HepG2 (cell line): Measurements from ENCODE around the gene OR6S1. TPM values are rescaled to one million over a fixed set of nuclear protein-coding genes. Genes with fewer than 3 reads are reported as not detected.

Source experiments
- CCDC6 ChIP-seq: sonication (generic); formaldehyde crosslinking; IDR thresholded peaks from 2 replicates; pipeline ENCODE4 v1.8.1; 2022; ENCODE audit warnings: mild to moderate bottlenecking, missing genetic modification reagents, moderate library complexity
- DNMT1 ChIP-seq: sonication (generic); formaldehyde crosslinking; IDR thresholded peaks from 2 replicates; pipeline ENCODE4 v1.5.1; 2020; ENCODE audit warnings: mild to moderate bottlenecking, missing genetic modification reagents
- ETV6 ChIP-seq: sonication (generic); formaldehyde crosslinking; conservative IDR thresholded peaks from 2 replicates; pipeline ENCODE4 v1.4.0; 2020; ENCODE audit warnings: missing genetic modification reagents
- KDM6A ChIP-seq: IDR thresholded peaks from 2 replicates; pipeline ENCODE4 v1.6.1; 2016; ENCODE audit warnings: low read depth
- MTA1 ChIP-seq: sonication (generic); formaldehyde crosslinking; IDR thresholded peaks from 2 replicates; pipeline ENCODE4 v1.4.0; 2020; ENCODE audit warnings: missing genetic modification reagents, mild to moderate bottlenecking, borderline replicate concordance
- NCOA2 ChIP-seq: sonication (generic); formaldehyde crosslinking; IDR thresholded peaks from 2 replicates; pipeline ENCODE4 v1.8.0; 2022; ENCODE audit warnings: inconsistent platforms
- NCOR1 ChIP-seq: fragments of 200-600 bp; sonication (generic); IDR thresholded peaks from 2 replicates; pipeline ENCODE4 v1.7.0; 2017; ENCODE audit warnings: antibody characterized with exemption, low read length, borderline replicate concordance
- POLR2A ChIP-seq, 2 experiments: IDR thresholded peaks; 2 replicates each; pipeline ENCODE4 v1.6.1; 2011; ENCODE audit warnings: low read depth in 2 of 2, low read length in 2 of 2, mild to moderate bottlenecking in 1 of 2, moderate library complexity in 1 of 2; ENCODE audit not compliant: insufficient read depth in 1 of 2
- RCOR2 ChIP-seq: IDR thresholded peaks from 2 replicates; pipeline ENCODE4 v1.6.1; 2016; ENCODE audit warnings: missing biosample characterization, missing genetic modification reagents
- SOX5 ChIP-seq: IDR thresholded peaks from 2 replicates; pipeline ENCODE4 v1.6.1; 2016; ENCODE audit warnings: borderline replicate concordance
- SPEN ChIP-seq: sonication (generic); formaldehyde crosslinking; IDR thresholded peaks from 2 replicates; pipeline ENCODE4 v1.5.1; 2020; ENCODE audit warnings: low read depth, mild to moderate bottlenecking, missing genetic modification reagents
- ZMYM2 ChIP-seq: sonication (generic); formaldehyde crosslinking; IDR thresholded peaks from 2 replicates; pipeline ENCODE4 v1.8.0; 2022; ENCODE audit warnings: mild to moderate bottlenecking, missing genetic modification reagents
- ZNF343 ChIP-seq: sonication (generic); formaldehyde crosslinking; IDR thresholded peaks from 2 replicates; pipeline ENCODE4 v1.4.0; 2020; ENCODE audit warnings: mild to moderate bottlenecking, missing genetic modification reagents
- ZNF446 ChIP-seq: sonication (generic); formaldehyde crosslinking; IDR thresholded peaks from 2 replicates; pipeline ENCODE4 v1.5.0; 2020; ENCODE audit warnings: mild to moderate bottlenecking, missing genetic modification reagents
- ZNF484 ChIP-seq: sonication (generic); formaldehyde crosslinking; IDR thresholded peaks from 2 replicates; pipeline ENCODE4 v1.5.1; 2020; ENCODE audit warnings: mild to moderate bottlenecking, low read depth, missing genetic modification reagents, borderline replicate concordance
- ZNF552 ChIP-seq: sonication (generic); formaldehyde crosslinking; IDR thresholded peaks from 2 replicates; pipeline ENCODE4 v1.9.0; 2022; ENCODE audit warnings: missing genetic modification reagents, mild to moderate bottlenecking, borderline replicate concordance
- ZSCAN31 ChIP-seq: sonication (generic); formaldehyde crosslinking; IDR thresholded peaks from 2 replicates; pipeline ENCODE4 v1.5.0; 2020; ENCODE audit warnings: low read depth, mild to moderate bottlenecking, missing genetic modification reagents
- polyA plus RNA-seq, 8 experiments: library from polyadenylated mRNA; depleted of rRNA in 3 of 8; stranded (reverse) in 7 of 8; unstranded in 1 of 8; fragments of >200 nt; fragmentation: Illumina TruSeq in 4 of 8; extraction: Trizol in 4 of 8; gene quantifications; 2 replicates each; pipeline versions ENCODE4 v1.2.1 to v1.2.3, GENCODE V29; 2011 to 2016; ENCODE audit warnings: low read depth in 4 of 8, missing spikeins in 1 of 8, mixed read lengths in 1 of 8; ENCODE audit not compliant: insufficient read depth in 1 of 8
- total RNA-seq, 5 experiments: library from RNA; depleted of rRNA; stranded (reverse); fragments of >200 nt; fragmentation: Illumina TruSeq; extraction: Trizol; gene quantifications; 2 replicates each; pipeline ENCODE4 v1.2.3, GENCODE V29; 2016; ENCODE audit warnings: low read depth in 1 of 5
- TF ChIP-seq, protein P1 (sequence below): IDR thresholded peaks from 2 replicates; pipeline ENCODE4 v1.6.1; 2016; ENCODE audit warnings: mild to moderate bottlenecking
- TF ChIP-seq, protein P2 (sequence below): sonication (generic); formaldehyde crosslinking; IDR thresholded peaks from 2 replicates; pipeline ENCODE4 v1.4.0; 2020; ENCODE audit warnings: mild to moderate bottlenecking, missing genetic modification reagents
- TF ChIP-seq, protein P3 (sequence below): sonication (generic); formaldehyde crosslinking; IDR thresholded peaks from 2 replicates; pipeline ENCODE4 v1.4.0; 2020; ENCODE audit warnings: missing genetic modification reagents, mild to moderate bottlenecking, borderline replicate concordance

The OR6S1 gene
- total and polyA plus RNA-seq, 2 of the 13 experiments (the other 11 are each of a cell fraction or from before 2014, with no cell fraction given) = 0.09 TPM; not detected in 1

DNA sequence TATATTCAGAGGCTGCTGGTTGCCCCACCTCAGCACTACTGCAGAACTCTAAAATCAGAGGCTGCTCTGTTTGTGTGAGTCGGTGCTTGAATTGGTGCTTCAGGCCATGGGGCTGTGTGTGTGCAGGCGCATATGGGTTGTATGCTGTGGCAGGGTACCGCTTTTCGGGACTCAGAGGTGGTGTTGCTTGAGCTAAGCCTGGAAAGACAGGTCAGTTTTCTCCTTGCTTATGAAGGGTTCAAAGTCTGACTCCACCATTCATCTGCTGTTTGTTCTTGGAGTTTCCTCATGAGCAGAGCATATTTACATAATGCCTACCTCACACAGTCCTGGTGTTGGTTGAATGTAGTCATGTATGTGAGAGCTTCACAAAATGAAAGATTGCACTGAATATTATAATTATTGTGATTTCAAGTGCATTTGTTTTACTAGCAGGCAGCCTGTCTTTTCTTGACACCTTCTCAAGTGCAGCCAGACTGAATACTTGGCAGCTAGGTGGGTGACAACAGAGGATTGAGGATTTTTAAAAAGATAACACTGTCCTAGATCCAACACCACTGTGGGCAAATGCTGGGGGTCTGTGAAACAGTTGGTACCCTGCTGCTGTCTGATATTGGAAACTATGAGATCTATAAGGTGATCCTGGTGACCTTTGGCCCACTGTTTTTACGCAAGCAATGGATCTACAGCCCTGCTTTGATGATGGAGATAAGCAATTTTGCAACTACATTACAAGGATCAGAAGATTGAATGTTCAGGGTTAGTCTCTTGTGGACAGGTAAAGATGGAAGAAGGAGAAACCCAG is 46.1 kb upstream of the OR6S1 start (continued):
- TF ChIP-seq, protein P1, sequence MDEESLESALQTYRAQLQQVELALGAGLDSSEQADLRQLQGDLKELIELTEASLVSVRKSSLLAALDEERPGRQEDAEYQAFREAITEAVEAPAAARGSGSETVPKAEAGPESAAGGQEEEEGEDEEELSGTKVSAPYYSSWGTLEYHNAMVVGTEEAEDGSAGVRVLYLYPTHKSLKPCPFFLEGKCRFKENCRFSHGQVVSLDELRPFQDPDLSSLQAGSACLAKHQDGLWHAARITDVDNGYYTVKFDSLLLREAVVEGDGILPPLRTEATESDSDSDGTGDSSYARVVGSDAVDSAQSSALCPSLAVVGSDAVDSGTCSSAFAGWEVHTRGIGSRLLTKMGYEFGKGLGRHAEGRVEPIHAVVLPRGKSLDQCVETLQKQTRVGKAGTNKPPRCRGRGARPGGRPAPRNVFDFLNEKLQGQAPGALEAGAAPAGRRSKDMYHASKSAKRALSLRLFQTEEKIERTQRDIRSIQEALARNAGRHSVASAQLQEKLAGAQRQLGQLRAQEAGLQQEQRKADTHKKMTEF = peak; percentile 44; the same call in 1 of the 2 replicates
- TF ChIP-seq ZNF343 (no peak), ZMYM2 (CRISPR knock-in tag) (0 out of 2 replicates have a peak, but pooled peaks have one; percentile 18), CCDC6 (CRISPR knock-in tag) (0 out of 2 replicates have a peak, but pooled peaks have one; percentile 64), NCOR1 (peak; percentile 43; the same call in 1 of the 2 replicates), KDM6A (CRISPR knock-in tag) (peak; percentile 77; the same call in 1 of the 2 replicates), ZSCAN31 (no peak), SPEN (CRISPR knock-in tag) (no peak), MTA1 (CRISPR knock-in tag) (peak; percentile 45; the same call in 1 of the 2 replicates), ZNF446 (CRISPR knock-in tag) (no peak), POLR2A (IDR thresholded peaks at IDR 0.05; ENCODE audit: insufficient read depth in 1 of 2, low read depth in 2 of 2, low read length in 2 of 2) (peak; percentile 83 to 90), DNMT1 (no peak), NCOA2 (CRISPR knock-in tag) (peak; percentile 68), ZNF484 (CRISPR knock-in tag) (no peak), ETV6 (CRISPR knock-in tag) (no peak; the same call in 1 of the 2 replicates), SOX5 (CRISPR knock-in tag) (peak; percentile 74; the same call in 1 of the 2 replicates), ZNF552 (CRISPR knock-in tag) (no peak), RCOR2 (CRISPR knock-in tag) (peak; percentile 42; the same call in 1 of the 2 replicates)
- TF ChIP-seq, protein P2, sequence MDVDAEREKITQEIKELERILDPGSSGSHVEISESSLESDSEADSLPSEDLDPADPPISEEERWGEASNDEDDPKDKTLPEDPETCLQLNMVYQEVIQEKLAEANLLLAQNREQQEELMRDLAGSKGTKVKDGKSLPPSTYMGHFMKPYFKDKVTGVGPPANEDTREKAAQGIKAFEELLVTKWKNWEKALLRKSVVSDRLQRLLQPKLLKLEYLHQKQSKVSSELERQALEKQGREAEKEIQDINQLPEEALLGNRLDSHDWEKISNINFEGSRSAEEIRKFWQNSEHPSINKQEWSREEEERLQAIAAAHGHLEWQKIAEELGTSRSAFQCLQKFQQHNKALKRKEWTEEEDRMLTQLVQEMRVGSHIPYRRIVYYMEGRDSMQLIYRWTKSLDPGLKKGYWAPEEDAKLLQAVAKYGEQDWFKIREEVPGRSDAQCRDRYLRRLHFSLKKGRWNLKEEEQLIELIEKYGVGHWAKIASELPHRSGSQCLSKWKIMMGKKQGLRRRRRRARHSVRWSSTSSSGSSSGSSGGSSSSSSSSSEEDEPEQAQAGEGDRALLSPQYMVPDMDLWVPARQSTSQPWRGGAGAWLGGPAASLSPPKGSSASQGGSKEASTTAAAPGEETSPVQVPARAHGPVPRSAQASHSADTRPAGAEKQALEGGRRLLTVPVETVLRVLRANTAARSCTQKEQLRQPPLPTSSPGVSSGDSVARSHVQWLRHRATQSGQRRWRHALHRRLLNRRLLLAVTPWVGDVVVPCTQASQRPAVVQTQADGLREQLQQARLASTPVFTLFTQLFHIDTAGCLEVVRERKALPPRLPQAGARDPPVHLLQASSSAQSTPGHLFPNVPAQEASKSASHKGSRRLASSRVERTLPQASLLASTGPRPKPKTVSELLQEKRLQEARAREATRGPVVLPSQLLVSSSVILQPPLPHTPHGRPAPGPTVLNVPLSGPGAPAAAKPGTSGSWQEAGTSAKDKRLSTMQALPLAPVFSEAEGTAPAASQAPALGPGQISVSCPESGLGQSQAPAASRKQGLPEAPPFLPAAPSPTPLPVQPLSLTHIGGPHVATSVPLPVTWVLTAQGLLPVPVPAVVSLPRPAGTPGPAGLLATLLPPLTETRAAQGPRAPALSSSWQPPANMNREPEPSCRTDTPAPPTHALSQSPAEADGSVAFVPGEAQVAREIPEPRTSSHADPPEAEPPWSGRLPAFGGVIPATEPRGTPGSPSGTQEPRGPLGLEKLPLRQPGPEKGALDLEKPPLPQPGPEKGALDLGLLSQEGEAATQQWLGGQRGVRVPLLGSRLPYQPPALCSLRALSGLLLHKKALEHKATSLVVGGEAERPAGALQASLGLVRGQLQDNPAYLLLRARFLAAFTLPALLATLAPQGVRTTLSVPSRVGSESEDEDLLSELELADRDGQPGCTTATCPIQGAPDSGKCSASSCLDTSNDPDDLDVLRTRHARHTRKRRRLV (CRISPR knock-in tag) = no peak
- TF ChIP-seq, protein P3, sequence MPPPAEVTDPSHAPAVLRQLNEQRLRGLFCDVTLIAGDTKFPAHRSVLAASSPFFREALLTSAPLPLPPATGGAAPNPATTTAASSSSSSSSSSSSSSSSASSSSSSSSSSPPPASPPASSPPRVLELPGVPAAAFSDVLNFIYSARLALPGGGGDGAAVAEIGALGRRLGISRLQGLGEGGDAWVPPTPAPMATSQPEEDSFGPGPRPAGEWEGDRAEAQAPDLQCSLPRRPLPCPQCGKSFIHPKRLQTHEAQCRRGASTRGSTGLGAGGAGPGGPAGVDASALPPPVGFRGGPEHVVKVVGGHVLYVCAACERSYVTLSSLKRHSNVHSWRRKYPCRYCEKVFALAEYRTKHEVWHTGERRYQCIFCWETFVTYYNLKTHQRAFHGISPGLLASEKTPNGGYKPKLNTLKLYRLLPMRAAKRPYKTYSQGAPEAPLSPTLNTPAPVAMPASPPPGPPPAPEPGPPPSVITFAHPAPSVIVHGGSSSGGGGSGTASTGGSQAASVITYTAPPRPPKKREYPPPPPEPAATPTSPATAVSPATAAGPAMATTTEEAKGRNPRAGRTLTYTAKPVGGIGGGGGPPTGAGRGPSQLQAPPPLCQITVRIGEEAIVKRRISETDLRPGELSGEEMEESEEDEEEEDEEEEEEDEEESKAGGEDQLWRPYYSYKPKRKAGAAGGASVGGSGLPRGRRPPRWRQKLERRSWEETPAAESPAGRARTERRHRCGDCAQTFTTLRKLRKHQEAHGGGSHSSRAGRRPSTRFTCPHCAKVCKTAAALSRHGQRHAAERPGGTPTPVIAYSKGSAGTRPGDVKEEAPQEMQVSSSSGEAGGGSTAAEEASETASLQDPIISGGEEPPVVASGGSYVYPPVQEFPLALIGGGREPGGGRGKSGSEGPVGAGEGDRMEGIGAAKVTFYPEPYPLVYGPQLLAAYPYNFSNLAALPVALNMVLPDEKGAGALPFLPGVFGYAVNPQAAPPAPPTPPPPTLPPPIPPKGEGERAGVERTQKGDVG (CRISPR knock-in tag) = no peak
